ENCODE results near the gene UBE2I.
"Not testable (repeated sequence)": the region's sequence is repeated elsewhere in the genome, so short reads cannot be mapped to it uniquely, and the experiment has no call there.

Gene UBE2I

GRCh38 chr16:1277617-1278282 is 31.7 kb upstream of the UBE2I start:
- DNase-seq = no peak

- no peak for DNase-seq
These were observed 31.0 kb upstream of the UBE2I start for GRCh38 chr16:1278477-1278876.

GRCh38 chr16:1279081-1279944 is 30.1 kb upstream of the UBE2I start:
- DNase-seq = no peak

- no peak for DNase-seq
These were observed 29.4 kb upstream of the UBE2I start for GRCh38 chr16:1279945-1280589.

- no peak for DNase-seq
These were observed 28.7 kb upstream of the UBE2I start for GRCh38 chr16:1280783-1281182.

GRCh38 chr16:1281517-1281916 is 27.9 kb upstream of the UBE2I start:
- no peak for DNase-seq

GRCh38 chr16:1282324-1282973 is 27.0 kb upstream of the UBE2I start:
- no peak for DNase-seq

GRCh38 chr16:1283296-1283695 is 26.1 kb upstream of the UBE2I start:
- no peak for DNase-seq

GRCh38 chr16:1283996-1284616 is 25.3 kb upstream of the UBE2I start:
- DNase-seq = no peak

GRCh38 chr16:1285669-1286512 is 23.5 kb upstream of the UBE2I start:
- DNase-seq = no peak

- DNase-seq = no peak
These were observed 22.8 kb upstream of the UBE2I start for GRCh38 chr16:1286513-1287094.

- DNase-seq = no peak
These were observed 21.3 kb upstream of the UBE2I start for GRCh38 chr16:1287982-1288670.

GRCh38 chr16:1288813-1289476 is 20.5 kb upstream of the UBE2I start:
- no peak for DNase-seq

- DNase-seq = no peak
These were observed 20.0 kb upstream of the UBE2I start for GRCh38 chr16:1289477-1289866.

- no peak for DNase-seq
These were observed 19.4 kb upstream of the UBE2I start for GRCh38 chr16:1290063-1290501.

- DNase-seq = no peak
These were observed 18.4 kb upstream of the UBE2I start for GRCh38 chr16:1290860-1291575.

- no peak for DNase-seq
These were observed 17.9 kb upstream of the UBE2I start for GRCh38 chr16:1291576-1291974.

- not testable (repeated sequence) for DNase-seq
These were observed 17.2 kb upstream of the UBE2I start for GRCh38 chr16:1292208-1292607.

- DNase-seq = not testable (repeated sequence)
These were observed 16.6 kb upstream of the UBE2I start for GRCh38 chr16:1292808-1293207.

All from activated CD4-positive, alpha-beta T cell treated with anti-CD3 and anti-CD28 coated beads, Interleukin-2, amount 50 U/mL, for 4 hours (primary cell).